Measurements from ENCODE around the gene ITGB6.

ITGB6 gene

GRCh38 chr2:160051371-160051800 is 148.7 kb downstream of the ITGB6 start:
- DNase-seq (ENCODE audit: low read depth in 2 of 2), result no peak

GRCh38 chr2:160050147-160050546 is 149.9 kb downstream of the ITGB6 start:
- DNase-seq (ENCODE audit: low read depth in 2 of 2), result no peak

Data from activated CD4-positive, alpha-beta T cell treated with anti-CD3 and anti-CD28 coated beads for 24 hours (primary cell).